HCT116 (cell line): ENCODE data around the gene REEP3. TPM values are rescaled to one million over a fixed set of nuclear protein-coding genes. Genes with fewer than 3 reads are reported as not detected.

Experiments
- ATAC-seq: fragments of 200-7000 bp; cut with Tn5 transposase; 2 replicates; pipeline ENCODE4 v1.9.1; 2020; ENCODE audit warnings: mild to moderate bottlenecking, moderate library complexity
- BruUV-seq: library from RNA; stranded (reverse); fragments of 400-500 nt; replicated peaks from 2 replicates; lab custom pipeline; 2021; lab: Mats Ljungman, UMichigan
- CTCF ChIA-PET: fragments of 300-600 bp; sonication (Branson Sonifier 250); formaldehyde crosslinking; loops from one replicate; lab custom pipeline; 2021; ENCODE audit warnings: antibody characterized with exemption; lab: Charles Lee
- POLR2A ChIA-PET: fragments of 300-600, 350-600 bp; sonication (Branson Sonifier 250); formaldehyde crosslinking; loops from one replicate; lab custom pipeline; 2021; ENCODE audit warnings: antibody characterized with exemption; lab: Charles Lee
- RAD21 ChIA-PET, 2 experiments: fragments of 300-600 bp; sonication (Branson Sonifier 250); formaldehyde crosslinking; loops; one replicate each; lab custom pipeline; 2023; ENCODE audit warnings: low total read pairs in 2 of 2; ENCODE audit not compliant: uncharacterized antibody in 2 of 2, unreplicated experiment in 2 of 2, low non-redundant PET in 1 of 2; lab: Charles Lee
- DNase-seq: peaks from one replicate; pipeline ENCODE4 v3.0.0-alpha.2; 2010; ENCODE audit warnings: low read depth, low spot score
- H2AFZ ChIP-seq: fragments of 200-600 bp; shearing (Covaris generic), sonication (generic); 2 replicates; pipeline ENCODE4 v1.6.1; 2017; ENCODE audit warnings: low read depth, mixed run types, mixed read lengths, antibody characterized with exemption, low read length; ENCODE audit not compliant: poor library complexity, severe bottlenecking
- H3K27ac ChIP-seq: 2 replicates; pipeline ENCODE4 v1.5.1; 2012; ENCODE audit warnings: low read depth, low read length
- H3K27me3 ChIP-seq: fragments of 200-600 bp; sonication (generic); 2 replicates; pipeline ENCODE4 v1.6.1; 2016; ENCODE audit warnings: mixed run types, low read length, mixed read lengths; ENCODE audit not compliant: insufficient read depth
- H3K36me3 ChIP-seq, 2 experiments: fragments of 200-500 bp in 1 of 2; fragments of 200-600 bp in 1 of 2; sonication (Bioruptor generic) in 1 of 2; sonication (generic) in 1 of 2; 2 replicates each; pipeline versions ENCODE4 v1.5.1 to v1.6.1; 2014 to 2016; ENCODE audit warnings: low read length in 2 of 2, inconsistent platforms in 1 of 2, mixed read lengths in 1 of 2, mixed run types in 1 of 2; ENCODE audit not compliant: insufficient read depth in 2 of 2, control insufficient read depth in 1 of 2
- H3K4me1 ChIP-seq, 2 experiments: fragments of 200-600 bp in 1 of 2; sonication (generic) in 1 of 2; 2 replicates each; pipeline versions ENCODE4 v1.5.1 to v1.6.1; 2012 to 2017; ENCODE audit warnings: low read length in 2 of 2, inconsistent platforms in 1 of 2, mild to moderate bottlenecking in 1 of 2, mixed read lengths in 1 of 2, mixed run types in 1 of 2, moderate library complexity in 1 of 2; ENCODE audit not compliant: insufficient read depth in 2 of 2, control insufficient read depth in 1 of 2
- H3K4me2 ChIP-seq: fragments of 200-600 bp; sonication (generic); 2 replicates; pipeline ENCODE4 v1.6.1; 2017; ENCODE audit warnings: mixed run types, low read length, mixed read lengths
- H3K4me3 ChIP-seq, 2 experiments: fragments of 200-600 bp in 1 of 2; sonication (generic) in 1 of 2; replicated peaks in 1 of 2; 2 replicates each; pipeline ENCODE4 v1.5.1; 2011 to 2016; ENCODE audit warnings: low read length in 2 of 2, control low read depth in 1 of 2, low read depth in 1 of 2, mild to moderate bottlenecking in 1 of 2, mixed read lengths in 1 of 2, mixed run types in 1 of 2
- H3K79me2 ChIP-seq: fragments of 200-600 bp; sonication (generic); 2 replicates; pipeline ENCODE4 v1.6.1; 2017; ENCODE audit warnings: mild to moderate bottlenecking, mixed run types, low read length, moderate library complexity, mixed read lengths; ENCODE audit not compliant: insufficient read depth
- H3K9ac ChIP-seq: fragments of 200-600 bp; sonication (generic); 2 replicates; pipeline ENCODE4 v1.6.1; 2016; ENCODE audit warnings: low read length, mixed read lengths
- H3K9me2 ChIP-seq: fragments of 200-600 bp; sonication (generic), shearing (Covaris generic); 2 replicates; pipeline ENCODE4 v1.6.1; 2017; ENCODE audit warnings: mixed run types, mild to moderate bottlenecking, moderate library complexity; ENCODE audit not compliant: insufficient read depth
- H3K9me3 ChIP-seq, 2 experiments: fragments of 200-500 bp in 1 of 2; fragments of 200-600 bp in 1 of 2; sonication (Bioruptor generic) in 1 of 2; sonication (generic) in 1 of 2; 2 replicates each; pipeline ENCODE4 v1.6.1; 2014 to 2017; ENCODE audit warnings: low read length in 2 of 2, mixed read lengths in 2 of 2, inconsistent platforms in 1 of 2, low read depth in 1 of 2, mild to moderate bottlenecking in 1 of 2, mixed run types in 1 of 2, moderate library complexity in 1 of 2; ENCODE audit not compliant: control insufficient read depth in 1 of 2, insufficient read depth in 1 of 2
- H4K20me1 ChIP-seq: fragments of 200-600 bp; sonication (generic), shearing (Covaris generic); 2 replicates; pipeline ENCODE4 v1.6.1; 2017; ENCODE audit warnings: mixed run types, mild to moderate bottlenecking, moderate library complexity; ENCODE audit not compliant: insufficient read depth
- CBX3 ChIP-seq: IDR thresholded peaks from 2 replicates; pipeline ENCODE4 v1.6.1; 2012; ENCODE audit warnings: low read depth
- ELF1 ChIP-seq: IDR thresholded peaks from 2 replicates; pipeline ENCODE4 v1.6.1; 2012; ENCODE audit warnings: low read depth, borderline replicate concordance
- EZH2 ChIP-seq: fragments of 200-600 bp; sonication (generic); IDR thresholded peaks from 2 replicates; pipeline ENCODE4 v1.6.1; 2017; ENCODE audit warnings: antibody characterized with exemption, mixed run types
- EZH2phosphoT487 ChIP-seq: fragments of 200-600 bp; IDR thresholded peaks from 2 replicates; pipeline ENCODE4 v1.6.1; 2018; ENCODE audit warnings: antibody characterized with exemption, borderline replicate concordance
- JUND ChIP-seq: IDR thresholded peaks from 2 replicates; pipeline ENCODE4 v1.6.1; 2012
- MAX ChIP-seq: IDR thresholded peaks from 2 replicates; pipeline ENCODE4 v1.6.1; 2012
- TCF7L2 ChIP-seq: IDR thresholded peaks from 2 replicates; pipeline ENCODE4 v1.7.0; 2011; ENCODE audit warnings: borderline replicate concordance, inconsistent platforms; ENCODE audit not compliant: insufficient read depth, insufficient read length; ENCODE audit errors: extremely low read depth
- ZNF274 ChIP-seq: fragments of 200-500 bp; sonication (Bioruptor generic); IDR thresholded peaks from 2 replicates; pipeline ENCODE4 v1.6.1; 2014; ENCODE audit warnings: mild to moderate bottlenecking, low read depth, low read length, inconsistent platforms
- intact Hi-C: fragments of 100-400 bp; cut with micrococcal nuclease; formaldehyde crosslinking; loops from 2 replicates; pipeline ENCODE4 v1.10.0; 2022
- total RNA-seq: library from RNA; stranded (reverse); gene quantifications from one replicate; pipeline ENCODE4 v1.2.1, GENCODE V29; 2021; ENCODE audit not compliant: unreplicated experiment
- TF ChIP-seq, protein P1 (sequence below), 3 experiments: fragments of 200-600 bp in 1 of 3; sonication (generic) in 1 of 3; IDR thresholded peaks in 2 of 3; conservative IDR thresholded peaks in 1 of 3; 2 replicates each; pipeline ENCODE4 v1.5.1; 2012 to 2017; ENCODE audit warnings: low read depth in 2 of 3, low read length in 2 of 3, antibody characterized with exemption in 1 of 3, borderline replicate concordance in 1 of 3, control low read depth in 1 of 3, mild to moderate bottlenecking in 1 of 3, mixed read lengths in 1 of 3, mixed run types in 1 of 3, moderate library complexity in 1 of 3; ENCODE audit not compliant: insufficient read depth in 1 of 3

REEP3 gene
- total RNA-seq, 1 experiment from 2014 or later: 41.3 TPM

GRCh38 chr10:63653747-63654146, 132.5 kb downstream of the REEP3 start:
- Histone ChIP-seq H3K9ac (no peak overlapping the region), H3K9me3 (no peaks in the 10 kb centered on the region), H3K27me3 (no peaks in the 10 kb centered on the region), H3K9me2 (no peaks in the 10 kb centered on the region), H4K20me1 (no peaks in the 10 kb centered on the region), H3K27ac (no peak overlapping the region)
- ChIA-PET CTCF (interaction anchor here (1.2 kb wide), 1 partner anchor 67 kb away, joined by 3 read pairs; no protein-coding TSS in a partner anchor), POLR2A (no interaction called here)
- DNase-seq (no peak), ATAC-seq (no peak)
- no peak for TF ChIP-seq MAX
- TF ChIP-seq EZH2phosphoT487: no peak
- no peak for TF ChIP-seq EZH2
- no peak for TF ChIP-seq ZNF274
- TF ChIP-seq CBX3: no peak
- no peak for TF ChIP-seq ELF1
- TF ChIP-seq, protein P1, sequence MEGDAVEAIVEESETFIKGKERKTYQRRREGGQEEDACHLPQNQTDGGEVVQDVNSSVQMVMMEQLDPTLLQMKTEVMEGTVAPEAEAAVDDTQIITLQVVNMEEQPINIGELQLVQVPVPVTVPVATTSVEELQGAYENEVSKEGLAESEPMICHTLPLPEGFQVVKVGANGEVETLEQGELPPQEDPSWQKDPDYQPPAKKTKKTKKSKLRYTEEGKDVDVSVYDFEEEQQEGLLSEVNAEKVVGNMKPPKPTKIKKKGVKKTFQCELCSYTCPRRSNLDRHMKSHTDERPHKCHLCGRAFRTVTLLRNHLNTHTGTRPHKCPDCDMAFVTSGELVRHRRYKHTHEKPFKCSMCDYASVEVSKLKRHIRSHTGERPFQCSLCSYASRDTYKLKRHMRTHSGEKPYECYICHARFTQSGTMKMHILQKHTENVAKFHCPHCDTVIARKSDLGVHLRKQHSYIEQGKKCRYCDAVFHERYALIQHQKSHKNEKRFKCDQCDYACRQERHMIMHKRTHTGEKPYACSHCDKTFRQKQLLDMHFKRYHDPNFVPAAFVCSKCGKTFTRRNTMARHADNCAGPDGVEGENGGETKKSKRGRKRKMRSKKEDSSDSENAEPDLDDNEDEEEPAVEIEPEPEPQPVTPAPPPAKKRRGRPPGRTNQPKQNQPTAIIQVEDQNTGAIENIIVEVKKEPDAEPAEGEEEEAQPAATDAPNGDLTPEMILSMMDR (IDR thresholded peaks at IDR 0.05 in 2 of 3, conservative IDR thresholded peaks at IDR 0.05 in 1 of 3; ENCODE audit: borderline replicate concordance in 1 of 3, insufficient read depth in 1 of 3, low read depth in 2 of 3, low read length in 2 of 3): no peak
- no peak for TF ChIP-seq JUND
- TF ChIP-seq TCF7L2: no peak
- TF ChIP-seq, all 23 proteins: peak for 0
- Histone ChIP-seq H3K4me3 (no peak overlapping the region), H3K4me1 (no peaks in the 10 kb centered on the region), H3K79me2 (no peaks in the 10 kb centered on the region), H3K36me3 (no peaks in the 10 kb centered on the region), H2AFZ (no peak overlapping the region), H3K4me2 (no peak overlapping the region)
- RAD21 ChIA-PET: no interaction called here
- intact Hi-C loops: no loop called here
- BruUV-seq: no TSS peak
